H1 (cell line): ENCODE results near the gene OR9I1. TPM values are rescaled to one million over a fixed set of nuclear protein-coding genes. Genes with fewer than 3 reads are reported as not detected.

ENCODE experiments used
- CTCF ChIA-PET: fragments of 300-600 bp; sonication (Branson Sonifier 250); formaldehyde crosslinking; loops from one replicate; lab custom pipeline; 2021; ENCODE audit not compliant: partially characterized antibody; lab: Charles Lee
- POLR2A ChIA-PET: fragments of 300-600 bp; sonication (Branson Sonifier 250); formaldehyde crosslinking; loops from one replicate; lab custom pipeline; 2021; ENCODE audit warnings: inconsistent platforms; ENCODE audit not compliant: partially characterized antibody; lab: Charles Lee
- DNase-seq, 2 experiments: peaks; one replicate each; pipeline versions ENCODE4 v3.0.0 to v3.0.0-alpha.2; 2010 to 2022; ENCODE audit warnings: low spot score in 2 of 2, low read depth in 1 of 2, mixed read lengths in 1 of 2
- FAIRE-seq: peaks from 2 replicates; lab custom pipeline; 2011; peaks lifted over from hg19 to GRCh38; lab: Jason Lieb, UNC
- H2AFZ ChIP-seq: 2 replicates; pipeline ENCODE4 v1.8.1; 2012; ENCODE audit warnings: low read length, inconsistent platforms
- H2AK5ac ChIP-seq: 2 replicates; pipeline ENCODE4 v1.6.1; 2013; ENCODE audit warnings: low read depth, low read length
- H2BK120ac ChIP-seq: replicated peaks from 2 replicates; pipeline ENCODE3; 2013; ENCODE audit warnings: low read depth, low read length, inconsistent platforms
- H2BK12ac ChIP-seq: 2 replicates; pipeline ENCODE4 v1.6.1; 2013; ENCODE audit warnings: low read depth, low read length
- H2BK15ac ChIP-seq: 2 replicates; pipeline ENCODE4 v1.6.1; 2013; ENCODE audit warnings: low read length
- H2BK20ac ChIP-seq: 2 replicates; pipeline ENCODE4 v1.6.1; 2013; ENCODE audit warnings: low read length
- H2BK5ac ChIP-seq: 2 replicates; pipeline ENCODE4 v1.6.1; 2013; ENCODE audit warnings: low read depth, low read length
- H3K14ac ChIP-seq: 2 replicates; pipeline ENCODE4 v1.6.1; 2013; ENCODE audit warnings: inconsistent platforms; ENCODE audit not compliant: insufficient read length
- H3K18ac ChIP-seq: 2 replicates; pipeline ENCODE4 v1.6.1; 2013; ENCODE audit warnings: low read length; ENCODE audit errors: extremely low read depth
- H3K23ac ChIP-seq: 2 replicates; pipeline ENCODE4 v1.6.1; 2013; ENCODE audit warnings: inconsistent platforms; ENCODE audit not compliant: insufficient read length
- H3K23me2 ChIP-seq: 2 replicates; pipeline ENCODE4 v1.6.1; 2013; ENCODE audit warnings: low read depth, low read length
- H3K27ac ChIP-seq: 2 replicates; pipeline ENCODE4 v1.6.1; 2011; ENCODE audit warnings: low read depth, low read length, inconsistent platforms
- H3K27me3 ChIP-seq, 4 experiments: replicated peaks in 1 of 4; 1 replicate in 1 of 4; 2 replicates in 3 of 4; pipeline versions ENCODE4 v1.6.1 to v1.8.1; 2011 to 2013; ENCODE audit warnings: low read length in 3 of 4, mild to moderate bottlenecking in 3 of 4, inconsistent platforms in 2 of 4, mixed read lengths in 2 of 4, moderate library complexity in 1 of 4; ENCODE audit not compliant: control insufficient read depth in 3 of 4, insufficient read depth in 3 of 4; ENCODE audit errors: extremely low read depth in 1 of 4
- H3K36me3 ChIP-seq, 4 experiments: 2 replicates each; pipeline versions ENCODE4 v1.6.1 to v1.8.1; 2011 to 2013; ENCODE audit warnings: mild to moderate bottlenecking in 4 of 4, low read length in 3 of 4, moderate library complexity in 2 of 4, control low read depth in 1 of 4, inconsistent platforms in 1 of 4; ENCODE audit not compliant: insufficient read depth in 4 of 4, control insufficient read depth in 2 of 4
- H3K4ac ChIP-seq: replicated peaks from 2 replicates; pipeline ENCODE3; 2013; ENCODE audit warnings: low read length, low read depth, mixed read lengths, inconsistent platforms; ENCODE audit not compliant: insufficient read length
- H3K4me1 ChIP-seq, 4 experiments: replicated peaks in 1 of 4; 1 replicate in 1 of 4; 2 replicates in 3 of 4; pipeline versions ENCODE4 v1.6.1 to v1.8.1; 2011 to 2013; ENCODE audit warnings: low read length in 3 of 4, inconsistent platforms in 2 of 4, mixed read lengths in 1 of 4; ENCODE audit not compliant: insufficient read depth in 4 of 4, control insufficient read depth in 3 of 4
- H3K4me2 ChIP-seq, 2 experiments: 2 replicates each; pipeline versions ENCODE4 v1.6.1 to v1.8.1; 2011 to 2013; ENCODE audit warnings: low read depth in 2 of 2, low read length in 2 of 2, control low read depth in 1 of 2, inconsistent platforms in 1 of 2, mild to moderate bottlenecking in 1 of 2; ENCODE audit not compliant: insufficient read depth in 1 of 2
- H3K4me3 ChIP-seq, 4 experiments: fragments of 200-600, 300-600 bp in 1 of 4; sonication (generic), shearing (Covaris generic), sonication (Bioruptor Twin) in 1 of 4; 2 replicates each; pipeline versions ENCODE4 v1.5.1 to v1.8.1; 2011 to 2016; ENCODE audit warnings: low read length in 4 of 4, low read depth in 3 of 4, control low read depth in 2 of 4, inconsistent platforms in 2 of 4, mild to moderate bottlenecking in 2 of 4, mixed read lengths in 1 of 4, moderate library complexity in 1 of 4; ENCODE audit not compliant: insufficient read depth in 2 of 4; ENCODE audit errors: extremely low read depth in 1 of 4
- H3K56ac ChIP-seq: replicated peaks from 2 replicates; pipeline ENCODE3; 2013; ENCODE audit warnings: low read depth, mild to moderate bottlenecking, mixed read lengths, low read length, inconsistent platforms; ENCODE audit not compliant: insufficient read length
- H3K79me1 ChIP-seq: 2 replicates; pipeline ENCODE4 v1.6.1; 2013; ENCODE audit warnings: low read depth, low read length, control low read depth
- H3K79me2 ChIP-seq, 2 experiments: 2 replicates each; pipeline versions ENCODE4 v1.6.1 to v1.8.1; 2012 to 2013; ENCODE audit warnings: low read length in 2 of 2, mild to moderate bottlenecking in 2 of 2, inconsistent platforms in 1 of 2; ENCODE audit not compliant: insufficient read depth in 2 of 2, control insufficient read depth in 1 of 2
- H3K9ac ChIP-seq, 4 experiments: replicated peaks in 1 of 4; 1 replicate in 1 of 4; 2 replicates in 3 of 4; pipeline versions ENCODE4 v1.6.1 to v1.8.1; 2011 to 2013; ENCODE audit warnings: low read depth in 3 of 4, low read length in 3 of 4, control low read depth in 2 of 4, mild to moderate bottlenecking in 2 of 4, moderate library complexity in 2 of 4, inconsistent platforms in 1 of 4; ENCODE audit errors: extremely low read depth in 1 of 4
- H3K9me3 ChIP-seq, 2 experiments: 2 replicates each; pipeline versions ENCODE4 v1.6.1 to v1.8.1; 2012 to 2013; ENCODE audit warnings: mild to moderate bottlenecking in 2 of 2, moderate library complexity in 2 of 2, control low read depth in 1 of 2, inconsistent platforms in 1 of 2, low read depth in 1 of 2, low read length in 1 of 2, mixed read lengths in 1 of 2; ENCODE audit not compliant: insufficient read depth in 2 of 2
- H4K20me1 ChIP-seq, 2 experiments: replicated peaks in 1 of 2; 2 replicates each; pipeline versions ENCODE3 to v1.8.1; 2011 to 2013; ENCODE audit warnings: inconsistent platforms in 2 of 2, low read length in 2 of 2, mild to moderate bottlenecking in 1 of 2; ENCODE audit not compliant: insufficient read depth in 2 of 2, control insufficient read depth in 1 of 2
- H4K5ac ChIP-seq: 2 replicates; pipeline ENCODE4 v1.6.1; 2013; ENCODE audit warnings: low read length, low read depth, mixed read lengths, inconsistent platforms; ENCODE audit not compliant: insufficient read length
- H4K8ac ChIP-seq: 2 replicates; pipeline ENCODE4 v1.8.0; 2013; ENCODE audit warnings: mild to moderate bottlenecking, moderate library complexity, low read length, inconsistent platforms; ENCODE audit not compliant: insufficient read depth; ENCODE audit errors: extremely low read depth
- H4K91ac ChIP-seq: replicated peaks from 2 replicates; pipeline ENCODE3; 2013; ENCODE audit warnings: low read length, mixed read lengths, inconsistent platforms; ENCODE audit not compliant: insufficient read length
- WGBS, 2 experiments: shearing (Covaris generic) in 1 of 2; methylation state at CpG; one replicate each; pipeline versions ENCODE4 v1.1.6 to v1.1.7; 2013 to 2015; ENCODE audit warnings: low lambda C conversion rate in 2 of 2, mixed read lengths in 2 of 2, inconsistent platforms in 1 of 2, low coverage in 1 of 2, missing lambda C conversion rate in 1 of 2; ENCODE audit not compliant: insufficient replicate concordance in 2 of 2, insufficient coverage in 1 of 2, insufficient read length in 1 of 2; ENCODE audit errors: extremely low coverage in 1 of 2, missing lambda C conversion rate in 1 of 2; 5-methylcytosine and 5-hydroxymethylcytosine counted together
- polyA plus RNA-seq, 7 experiments: library from polyadenylated mRNA; depleted of rRNA in 3 of 7; stranded (reverse) in 5 of 7; unstranded in 2 of 7; fragments of >200 nt in 5 of 7; fragments of 200-250 nt in 2 of 7; gene quantifications; 1 replicate in 5 of 7; 2 replicates in 1 of 7; 4 replicates in 1 of 7; pipeline versions ENCODE4 v1.2.1 to v1.2.3, GENCODE V29; 2011 to 2013; ENCODE audit warnings: missing spikeins in 2 of 7, mixed read lengths in 2 of 7
- total RNA-seq: library from RNA; stranded (reverse); fragmentation: NEBNext Ultra II Directional; extraction: Animal tissue kit (Norgen Biotek cat#: 25700); gene quantifications from 2 replicates; pipeline ENCODE4 v1.2.1, GENCODE V29; 2021

The OR9I1 gene
- total and polyA plus RNA-seq, 2 of the 8 experiments (the other 6 are each of a cell fraction or from before 2014, with no cell fraction given): not detected

GRCh38 chr11:58086528-58086927 is 38.8 kb downstream of the OR9I1 start:
- Histone ChIP-seq H3K4me1 (no peaks in the 10 kb centered on the region), H3K23me2 (no peaks in the 10 kb centered on the region), H3K9me3 (peaks cover 0 to 3% of the 10 kb centered on the region in 2 experiments; a peak in 1 of 4 replicates), H2BK5ac (no peak overlapping the region), H2AK5ac (no peak overlapping the region), H4K5ac (no peak overlapping the region), H3K18ac (no peak overlapping the region), H3K9ac (no peak overlapping the region), H3K23ac (no peak overlapping the region), H3K14ac (no peak overlapping the region), H4K91ac (no peak overlapping the region), H3K56ac (no peak overlapping the region), H2AFZ (no peak overlapping the region), H3K36me3 (no peaks in the 10 kb centered on the region), H3K27ac (no peak overlapping the region), H2BK15ac (no peak overlapping the region), H2BK120ac (no peak overlapping the region), H3K79me1 (no peaks in the 10 kb centered on the region), H3K4ac (no peak overlapping the region), H4K20me1 (no peaks in the 10 kb centered on the region), H3K4me2 (no peak overlapping the region), H2BK20ac (no peak overlapping the region), H3K27me3 (no peaks in the 10 kb centered on the region), H2BK12ac (no peak overlapping the region), H4K8ac (no peak overlapping the region), H3K4me3 (no peak overlapping the region), H3K79me2 (no peaks in the 10 kb centered on the region)
- no peak for FAIRE-seq
- ChIA-PET POLR2A (no interaction called here), CTCF (no interaction called here)
- no peak for DNase-seq
- 63% methylated on average over 2 of the region's 2 CpGs; no CpG with 5 or more reads in 1 of the 2 experiments for whole genome bisulfite sequencing, 2 experiments
